Neuronal stem cell (in vitro differentiated cells): ENCODE results near the gene TMEM217.

Experiments
- DNase-seq: peaks from one replicate; pipeline ENCODE4 v3.0.0-alpha.2; 2013; ENCODE audit warnings: low spot score
- H2AFZ ChIP-seq: one replicate; pipeline ENCODE4 v1.6.1; 2013; ENCODE audit warnings: mild to moderate bottlenecking, low read length, inconsistent platforms
- H2AK5ac ChIP-seq: 2 replicates; pipeline ENCODE4 v1.6.1; 2013; ENCODE audit warnings: low read depth, mild to moderate bottlenecking, inconsistent platforms, low read length, moderate library complexity, mixed read lengths
- H2BK120ac ChIP-seq: 2 replicates; pipeline ENCODE4 v1.6.1; 2013; ENCODE audit warnings: low read depth, mild to moderate bottlenecking, inconsistent platforms, low read length, moderate library complexity, mixed read lengths
- H2BK12ac ChIP-seq: one replicate; pipeline ENCODE4 v1.6.1; 2013; ENCODE audit warnings: low read length, inconsistent platforms
- H2BK15ac ChIP-seq: 2 replicates; pipeline ENCODE4 v1.6.1; 2013; ENCODE audit warnings: mild to moderate bottlenecking, low read length, inconsistent platforms, mixed read lengths
- H2BK5ac ChIP-seq: one replicate; pipeline ENCODE4 v1.6.1; 2013; ENCODE audit warnings: inconsistent platforms, mild to moderate bottlenecking, low read length, moderate library complexity
- H3K14ac ChIP-seq: one replicate; pipeline ENCODE4 v1.6.1; 2013; ENCODE audit warnings: low read length, inconsistent platforms
- H3K18ac ChIP-seq: 2 replicates; pipeline ENCODE4 v1.6.1; 2013; ENCODE audit warnings: low read length, inconsistent platforms
- H3K23ac ChIP-seq: 2 replicates; pipeline ENCODE4 v1.6.1; 2013; ENCODE audit warnings: low read depth, mild to moderate bottlenecking, mixed read lengths, low read length, inconsistent platforms; ENCODE audit not compliant: poor library complexity
- H3K27ac ChIP-seq: replicated peaks from 3 replicates; pipeline ENCODE4 v1.5.1; 2013; ENCODE audit warnings: low read length, inconsistent platforms
- H3K27me3 ChIP-seq, 3 experiments: 2 replicates each; pipeline ENCODE4 v1.6.1; 2013; ENCODE audit warnings: low read length in 3 of 3, mild to moderate bottlenecking in 2 of 3, inconsistent platforms in 1 of 3, low read depth in 1 of 3, mixed read lengths in 1 of 3, moderate library complexity in 1 of 3; ENCODE audit not compliant: control insufficient read depth in 3 of 3, insufficient read depth in 3 of 3
- H3K36me3 ChIP-seq, 2 donors: replicated peaks in 1 of 2; 2 replicates each; pipeline ENCODE4 v1.6.1; 2013; ENCODE audit warnings: low read length in 2 of 2; ENCODE audit not compliant: control insufficient read depth in 2 of 2, insufficient read depth in 2 of 2
- H3K4ac ChIP-seq: 2 replicates; pipeline ENCODE4 v1.6.1; 2013; ENCODE audit warnings: inconsistent platforms, mild to moderate bottlenecking, low read length, moderate library complexity
- H3K4me1 ChIP-seq, 2 donors: 1 replicate in 1 of 2; 2 replicates in 1 of 2; pipeline ENCODE4 v1.6.1; 2013; ENCODE audit warnings: low read length in 2 of 2, low read depth in 1 of 2; ENCODE audit not compliant: control insufficient read depth in 2 of 2, insufficient read depth in 1 of 2
- H3K4me2 ChIP-seq: one replicate; pipeline ENCODE4 v1.6.1; 2013; ENCODE audit warnings: mild to moderate bottlenecking, low read length, inconsistent platforms; ENCODE audit not compliant: insufficient read depth, poor library complexity, severe bottlenecking
- H3K4me3 ChIP-seq, 2 donors: 2 replicates each; pipeline ENCODE4 v1.5.1; 2013; ENCODE audit warnings: low read length in 2 of 2, mild to moderate bottlenecking in 2 of 2, inconsistent platforms in 1 of 2, moderate library complexity in 1 of 2
- H3K79me1 ChIP-seq: one replicate; pipeline ENCODE4 v1.6.1; 2013; ENCODE audit warnings: low read depth, mild to moderate bottlenecking, inconsistent platforms, low read length, moderate library complexity
- H3K9ac ChIP-seq: one replicate; pipeline ENCODE4 v1.6.1; 2013; ENCODE audit warnings: mild to moderate bottlenecking, low read depth, low read length, inconsistent platforms; ENCODE audit not compliant: poor library complexity
- H3K9me3 ChIP-seq, 2 donors: replicated peaks in 1 of 2; 2 replicates each; pipeline versions ENCODE3 to v1.6.1; 2013; ENCODE audit warnings: low read length in 2 of 2, mild to moderate bottlenecking in 2 of 2, inconsistent platforms in 1 of 2, low read depth in 1 of 2, mixed read lengths in 1 of 2, moderate library complexity in 1 of 2; ENCODE audit not compliant: control insufficient read depth in 2 of 2, insufficient read depth in 1 of 2
- H4K8ac ChIP-seq: one replicate; pipeline ENCODE4 v1.6.1; 2013; ENCODE audit warnings: low read depth, mild to moderate bottlenecking, inconsistent platforms, low read length, moderate library complexity
- H4K91ac ChIP-seq: one replicate; pipeline ENCODE4 v1.6.1; 2013; ENCODE audit warnings: low read length, low read depth, mild to moderate bottlenecking, inconsistent platforms; ENCODE audit not compliant: poor library complexity
- WGBS, 2 donors: extraction: QIAGEN DNeasy Blood & Tissue Kit; methylation state at CpG; one replicate each; pipeline ENCODE4 v1.1.7; 2013; ENCODE audit warnings: missing lambda C conversion rate in 2 of 2, mixed read lengths in 1 of 2; ENCODE audit not compliant: insufficient read length in 2 of 2, insufficient replicate concordance in 1 of 2; ENCODE audit errors: extremely low coverage in 2 of 2; 5-methylcytosine and 5-hydroxymethylcytosine counted together

Gene TMEM217

GRCh38 chr6:37289931-37290330, 32.0 kb upstream of the TMEM217 start:
- Histone ChIP-seq H4K91ac (no peak overlapping the region), H3K27ac (no peak overlapping the region), H3K9me3 (peaks cover 0 to 4% of the 10 kb centered on the region in 2 donors), H3K4me3 (no peak overlapping the region), H2AFZ (no peak overlapping the region), H2BK120ac (no peak overlapping the region), H3K18ac (no peak overlapping the region), H3K36me3 (peaks cover 12 to 77% of the 10 kb centered on the region in 2 donors), H3K4me2 (no peak overlapping the region), H3K4me1 (no peaks in the 10 kb centered on the region), H4K8ac (no peak overlapping the region), H3K23ac (no peak overlapping the region), H3K4ac (no peak overlapping the region), H3K14ac (no peak overlapping the region), H2AK5ac (no peak overlapping the region), H3K27me3 (no peaks in the 10 kb centered on the region), H2BK12ac (no peak overlapping the region), H3K9ac (no peak overlapping the region), H2BK15ac (no peak overlapping the region), H3K79me1 (no peaks in the 10 kb centered on the region), H2BK5ac (no peak overlapping the region)
- no CpG with 5 or more reads among the region's 3 CpGs for WGBS, 2 donors
- DNase-seq = no peak

GRCh38 chr6:37288247-37288646, 30.3 kb upstream of the TMEM217 start:
- Histone ChIP-seq H3K18ac (no peak overlapping the region), H3K23ac (no peak overlapping the region), H3K4me1 (no peaks in the 10 kb centered on the region), H3K79me1 (no peaks in the 10 kb centered on the region), H3K4me3 (no peak overlapping the region), H2BK12ac (no peak overlapping the region), H2BK15ac (no peak overlapping the region), H2BK5ac (no peak overlapping the region), H3K9me3 (no peaks in the 10 kb centered on the region), H4K91ac (no peak overlapping the region), H3K14ac (no peak overlapping the region), H3K27me3 (no peaks in the 10 kb centered on the region), H4K8ac (no peak overlapping the region), H2BK120ac (no peak overlapping the region), H3K27ac (no peak overlapping the region), H2AK5ac (no peak overlapping the region), H3K9ac (no peak overlapping the region), H2AFZ (no peak overlapping the region), H3K4ac (no peak overlapping the region), H3K36me3 (peaks cover 20 to 78% of the 10 kb centered on the region in 2 donors), H3K4me2 (no peak overlapping the region)
- no CpG with 5 or more reads among the region's 2 CpGs for WGBS, 2 donors
- no peak for DNase-seq

DNA sequence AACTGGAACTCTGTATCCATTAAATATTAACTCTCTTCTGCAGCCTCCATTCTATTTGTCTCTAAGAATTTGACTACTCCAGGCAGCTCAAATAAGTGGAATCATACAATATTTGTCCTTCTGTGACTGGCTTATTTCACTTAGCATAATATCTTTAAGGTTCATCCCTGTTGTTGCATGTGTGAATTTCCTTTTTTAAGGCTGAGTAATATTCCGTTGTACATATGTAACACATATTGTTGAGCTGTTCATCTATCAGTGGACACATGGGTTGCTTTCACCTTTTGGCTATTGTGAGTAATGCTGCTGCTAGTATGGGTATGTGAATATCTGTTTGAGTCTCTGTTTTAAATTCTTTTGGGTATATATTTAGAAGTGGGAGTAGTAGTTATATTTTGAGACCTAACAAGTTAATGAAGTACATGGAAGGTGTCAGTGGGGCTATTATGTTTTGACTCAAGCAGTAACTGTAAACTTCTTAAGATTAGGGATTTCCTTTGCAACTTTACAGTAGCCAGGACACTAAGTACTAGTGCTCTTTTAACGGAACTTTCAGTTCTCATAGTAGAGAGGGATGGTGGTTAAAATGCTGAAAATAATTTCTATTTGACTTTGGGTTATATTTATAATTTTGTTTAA, 29.7 kb upstream of the TMEM217 start:
- Histone ChIP-seq H2BK15ac (no peak overlapping the region), H3K4me1 (no peaks in the 10 kb centered on the region), H3K4me3 (no peak overlapping the region), H2BK12ac (no peak overlapping the region), H2AK5ac (no peak overlapping the region), H4K8ac (no peak overlapping the region), H3K27me3 (no peaks in the 10 kb centered on the region), H3K18ac (no peak overlapping the region), H2BK5ac (no peak overlapping the region), H2BK120ac (no peak overlapping the region), H3K9ac (no peak overlapping the region), H3K23ac (no peak overlapping the region), H3K36me3 (peaks cover 24 to 81% of the 10 kb centered on the region in 2 donors), H3K27ac (no peak overlapping the region), H4K91ac (no peak overlapping the region), H3K4ac (no peak overlapping the region), H3K14ac (no peak overlapping the region), H3K79me1 (no peaks in the 10 kb centered on the region), H3K4me2 (no peak overlapping the region), H2AFZ (no peak overlapping the region), H3K9me3 (no peaks in the 10 kb centered on the region)
- WGBS, 2 donors = no CpG with 5 or more reads among the region's 2 CpGs
- DNase-seq = no peak

DNA sequence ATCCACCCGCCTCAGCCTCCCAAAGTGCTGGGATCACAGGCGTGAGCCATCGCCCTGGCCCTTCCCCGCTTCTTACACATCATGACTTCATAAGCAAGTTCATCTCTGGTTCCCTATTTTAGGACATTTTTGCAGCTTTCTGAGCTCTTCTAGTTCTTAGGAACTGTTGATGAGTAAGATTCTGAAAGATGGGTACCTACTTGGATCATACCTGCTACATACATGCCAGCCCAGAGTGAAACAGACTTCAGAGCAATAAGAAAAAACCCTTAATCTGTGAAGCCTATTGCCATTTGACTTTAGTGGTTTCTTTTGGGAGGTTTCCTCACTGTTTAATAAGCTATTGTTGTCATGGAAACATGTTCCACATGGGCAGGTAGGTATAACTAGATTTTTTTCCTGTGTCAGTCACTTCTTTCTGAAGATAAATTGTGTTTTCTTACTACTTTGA, 27.9 kb upstream of the TMEM217 start:
- Histone ChIP-seq H3K23ac (no peak overlapping the region), H3K79me1 (no peaks in the 10 kb centered on the region), H3K27ac (no peak overlapping the region), H3K18ac (no peak overlapping the region), H3K4me3 (no peak overlapping the region), H4K91ac (no peak overlapping the region), H2AK5ac (no peak overlapping the region), H3K27me3 (no peaks in the 10 kb centered on the region), H3K9ac (no peak overlapping the region), H3K9me3 (no peaks in the 10 kb centered on the region), H4K8ac (no peak overlapping the region), H3K36me3 (peaks cover 19 to 79% of the 10 kb centered on the region in 2 donors), H2BK15ac (no peak overlapping the region), H3K4me2 (no peak overlapping the region), H3K4ac (no peak overlapping the region), H2BK120ac (no peak overlapping the region), H2BK12ac (no peak overlapping the region), H3K14ac (no peak overlapping the region), H2BK5ac (no peak overlapping the region), H2AFZ (no peak overlapping the region), H3K4me1 (no peaks in the 10 kb centered on the region)
- no peak for DNase-seq
- no CpG with 5 or more reads among the region's 4 CpGs for WGBS, 2 donors
